ENCODE results near the gene WAC.

WAC gene

GRCh38 chr10:28554952-28555351 is 22.0 kb downstream of the WAC start:
- in situ Hi-C loops (cut with HindIII; ENCODE audit: low pct_ligation_motif_present, low sequenced_read_pairs): no loop called here
- no peak for DNase-seq
- H3K27me3 ChIP-seq (replicated peaks): no peaks in the 10 kb centered on the region
- TF ChIP-seq, protein P1, sequence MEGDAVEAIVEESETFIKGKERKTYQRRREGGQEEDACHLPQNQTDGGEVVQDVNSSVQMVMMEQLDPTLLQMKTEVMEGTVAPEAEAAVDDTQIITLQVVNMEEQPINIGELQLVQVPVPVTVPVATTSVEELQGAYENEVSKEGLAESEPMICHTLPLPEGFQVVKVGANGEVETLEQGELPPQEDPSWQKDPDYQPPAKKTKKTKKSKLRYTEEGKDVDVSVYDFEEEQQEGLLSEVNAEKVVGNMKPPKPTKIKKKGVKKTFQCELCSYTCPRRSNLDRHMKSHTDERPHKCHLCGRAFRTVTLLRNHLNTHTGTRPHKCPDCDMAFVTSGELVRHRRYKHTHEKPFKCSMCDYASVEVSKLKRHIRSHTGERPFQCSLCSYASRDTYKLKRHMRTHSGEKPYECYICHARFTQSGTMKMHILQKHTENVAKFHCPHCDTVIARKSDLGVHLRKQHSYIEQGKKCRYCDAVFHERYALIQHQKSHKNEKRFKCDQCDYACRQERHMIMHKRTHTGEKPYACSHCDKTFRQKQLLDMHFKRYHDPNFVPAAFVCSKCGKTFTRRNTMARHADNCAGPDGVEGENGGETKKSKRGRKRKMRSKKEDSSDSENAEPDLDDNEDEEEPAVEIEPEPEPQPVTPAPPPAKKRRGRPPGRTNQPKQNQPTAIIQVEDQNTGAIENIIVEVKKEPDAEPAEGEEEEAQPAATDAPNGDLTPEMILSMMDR (IDR thresholded peaks at IDR 0.05; ENCODE audit: low read depth, low read length, missing control alignments): no peak
- peaks cover 19% of the 10 kb centered on the region for H3K36me3 ChIP-seq (replicated peaks)
- no peak overlapping the region for H3K27ac ChIP-seq
- no peak overlapping the region for H3K4me3 ChIP-seq (ENCODE audit: low read depth, low read length)

DNA sequence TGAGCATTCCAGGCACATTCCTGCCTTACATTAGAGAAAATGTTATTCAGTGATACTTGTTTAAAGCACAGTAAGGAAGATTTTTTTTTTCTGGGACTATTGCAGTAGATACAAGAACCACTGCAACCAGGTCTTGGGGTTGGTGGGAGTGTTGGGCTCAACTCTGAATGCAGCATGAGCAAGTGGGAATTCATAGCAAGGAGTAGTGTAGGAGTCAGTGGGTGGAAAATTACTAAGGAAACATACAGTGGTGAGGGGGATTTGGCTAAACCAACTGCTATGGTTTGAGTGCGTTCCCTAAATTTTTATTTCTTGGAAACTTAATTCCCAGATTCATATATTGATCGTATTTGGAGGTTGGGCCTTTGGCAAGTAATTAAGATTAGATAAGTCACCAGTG is 22.4 kb downstream of the WAC start:
- TF ChIP-seq, protein P1 (IDR thresholded peaks at IDR 0.05; ENCODE audit: low read depth, low read length, missing control alignments): no peak
- Histone ChIP-seq H3K36me3 (replicated peaks) (peaks cover 15% of the 10 kb centered on the region), H3K27me3 (replicated peaks) (no peaks in the 10 kb centered on the region), H3K4me3 (ENCODE audit: low read depth, low read length) (no peak overlapping the region), H3K27ac (no peak overlapping the region)
- DNase-seq: no peak
- in situ Hi-C loops (cut with HindIII; ENCODE audit: low pct_ligation_motif_present, low sequenced_read_pairs): no loop called here

- Histone ChIP-seq H3K27me3 (replicated peaks) (no peaks in the 10 kb centered on the region), H3K27ac (no peak overlapping the region), H3K36me3 (replicated peaks) (peaks cover 13% of the 10 kb centered on the region), H3K4me3 (ENCODE audit: low read depth, low read length) (no peak overlapping the region)
- TF ChIP-seq, protein P1 (IDR thresholded peaks at IDR 0.05; ENCODE audit: low read depth, low read length, missing control alignments): no peak
- in situ Hi-C loops (cut with HindIII; ENCODE audit: low pct_ligation_motif_present, low sequenced_read_pairs): no loop called here
- DNase-seq: no peak
Measured at GRCh38 chr10:28556142-28556541, 23.2 kb downstream of the WAC start.

DNA sequence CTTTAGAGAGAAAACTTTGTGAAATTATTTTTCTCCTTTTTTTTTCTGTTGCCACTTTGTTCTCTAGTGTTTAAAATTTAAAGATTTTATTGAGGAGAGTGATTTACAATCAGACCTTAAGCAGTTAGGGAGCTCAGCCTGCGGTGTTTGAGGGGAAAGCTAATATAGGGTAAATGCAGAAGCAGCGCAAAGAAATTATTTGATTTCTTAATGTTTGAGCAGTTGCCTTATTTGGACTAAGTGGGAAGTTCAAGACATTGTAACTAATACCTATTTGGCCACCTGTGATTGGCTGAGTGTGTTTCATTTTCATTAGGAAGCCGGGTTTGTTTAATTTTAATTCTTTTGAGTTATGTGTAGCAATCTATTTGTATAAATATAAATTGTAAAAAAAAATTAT is 25.3 kb downstream of the WAC start:
- H3K36me3 ChIP-seq (replicated peaks): peaks cover 19% of the 10 kb centered on the region
- DNase-seq: no peak
- TF ChIP-seq, protein P1 (IDR thresholded peaks at IDR 0.05; ENCODE audit: low read depth, low read length, missing control alignments): no peak
- H3K27me3 ChIP-seq (replicated peaks): no peaks in the 10 kb centered on the region
- H3K27ac ChIP-seq: no peak overlapping the region
- in situ Hi-C loops (cut with HindIII; ENCODE audit: low pct_ligation_motif_present, low sequenced_read_pairs): no loop called here
- no peak overlapping the region for H3K4me3 ChIP-seq (ENCODE audit: low read depth, low read length)

DNA sequence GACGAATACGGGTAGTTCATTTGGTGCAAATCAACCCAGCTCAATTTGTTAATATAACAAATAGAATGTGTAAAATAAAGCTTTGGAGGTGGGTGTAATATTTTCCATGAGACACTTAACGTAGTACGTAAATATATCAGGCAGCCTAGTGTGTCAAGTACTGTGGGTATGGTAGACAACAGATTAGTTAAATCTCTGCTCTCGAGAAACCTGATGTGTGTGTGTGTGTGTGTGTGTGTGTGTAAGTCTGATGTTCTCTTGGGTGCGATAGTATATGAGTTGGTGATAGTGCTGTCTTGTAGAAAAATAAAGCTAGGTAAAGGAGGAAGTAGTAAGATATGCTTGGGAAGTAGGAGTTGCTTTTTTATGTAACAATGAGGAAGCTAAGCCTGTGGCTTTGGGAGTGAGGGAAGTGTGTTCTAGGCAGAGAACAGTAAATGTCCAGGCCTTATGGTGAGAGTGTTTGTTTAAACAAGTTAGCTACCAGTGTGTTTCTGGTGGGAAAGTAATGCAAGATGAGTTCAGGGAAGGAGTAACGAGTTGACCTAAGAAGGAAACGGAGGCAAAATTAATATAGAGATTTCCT is 26.1 kb downstream of the WAC start:
- peaks cover 17% of the 10 kb centered on the region for H3K36me3 ChIP-seq (replicated peaks)

More for the DNA sequence above, 26.1 kb downstream of the WAC start:
- H3K27ac ChIP-seq: no peak overlapping the region
- H3K4me3 ChIP-seq (ENCODE audit: low read depth, low read length): no peak overlapping the region
- TF ChIP-seq, protein P1 (IDR thresholded peaks at IDR 0.05; ENCODE audit: low read depth, low read length, missing control alignments): no peak
- no peak for DNase-seq
- no peaks in the 10 kb centered on the region for H3K27me3 ChIP-seq (replicated peaks)
- in situ Hi-C loops (cut with HindIII; ENCODE audit: low pct_ligation_motif_present, low sequenced_read_pairs): no loop called here
